PC-3 (cell line): ENCODE data around the gene EPS8L2. TPM values are rescaled to one million over a fixed set of nuclear protein-coding genes. Genes with fewer than 3 reads are reported as not detected.

Experiments
- ATAC-seq: fragments of 200-7000 bp; cut with Tn5 transposase; 2 replicates; pipeline ENCODE4 v1.9.1; 2020; ENCODE audit warnings: mild to moderate bottlenecking, moderate library complexity
- BruUV-seq: library from RNA; stranded (reverse); fragments of 400-500 nt; replicated peaks from 2 replicates; lab custom pipeline; 2021; lab: Mats Ljungman, UMichigan
- CTCF ChIA-PET: fragments of 300-600 bp; sonication (Branson Sonifier 250); formaldehyde crosslinking; loops from one replicate; lab custom pipeline; 2022; ENCODE audit warnings: antibody characterized with exemption; lab: Charles Lee
- POLR2A ChIA-PET: fragments of 300-600 bp; sonication (Branson Sonifier 250); formaldehyde crosslinking; loops from one replicate; lab custom pipeline; 2022; ENCODE audit warnings: antibody characterized with exemption; ENCODE audit not compliant: unreplicated experiment; lab: Charles Lee
- DNase-seq: peaks from one replicate; pipeline ENCODE4 v3.0.0-alpha.2; 2015
- H2AFZ ChIP-seq: fragments of 300-600 bp; sonication (generic); 2 replicates; pipeline ENCODE4 v1.6.0; 2016; ENCODE audit warnings: antibody characterized with exemption, low read length
- H3F3A ChIP-seq: fragments of 300-600 bp; sonication (generic); one replicate; pipeline ENCODE4 v1.6.0; 2017; ENCODE audit warnings: antibody characterized with exemption, low read length, control low read depth, mild to moderate bottlenecking; ENCODE audit not compliant: unreplicated experiment
- H3K27ac ChIP-seq: fragments of 300-600 bp; sonication (generic); 2 replicates; pipeline ENCODE4 v1.5.1; 2016; ENCODE audit warnings: mild to moderate bottlenecking, low read length
- H3K27me3 ChIP-seq: fragments of 300-600 bp; sonication (generic); 2 replicates; pipeline ENCODE4 v1.6.1; 2016; ENCODE audit warnings: low read length, mixed read lengths
- H3K36me3 ChIP-seq: fragments of 300-600 bp; sonication (generic); 2 replicates; pipeline ENCODE4 v1.6.1; 2016; ENCODE audit warnings: low read depth, mixed run types, low read length, mixed read lengths
- H3K4me1 ChIP-seq: fragments of 300-600 bp; sonication (generic); 2 replicates; pipeline ENCODE4 v1.5.1; 2016; ENCODE audit warnings: low read length; ENCODE audit not compliant: insufficient read depth
- H3K4me2 ChIP-seq: fragments of 300-600 bp; sonication (generic); 2 replicates; pipeline ENCODE4 v1.6.0; 2016; ENCODE audit warnings: low read length
- H3K4me3 ChIP-seq: fragments of 300-600 bp; sonication (generic); 2 replicates; pipeline ENCODE4 v1.5.1; 2016; ENCODE audit warnings: mild to moderate bottlenecking, low read length, mixed read lengths
- H3K79me2 ChIP-seq: fragments of 300-600 bp; sonication (generic); 2 replicates; pipeline ENCODE4 v1.6.1; 2017; ENCODE audit warnings: low read length, mixed read lengths
- H3K9ac ChIP-seq: fragments of 300-600 bp; sonication (generic); 2 replicates; pipeline ENCODE4 v1.6.0; 2016; ENCODE audit warnings: mild to moderate bottlenecking, low read length
- H3K9me2 ChIP-seq: fragments of 300-600 bp; sonication (generic); replicated peaks from 2 replicates; pipeline ENCODE4 v1.6.1; 2016; ENCODE audit warnings: mixed run types, low read length, mixed read lengths
- H3K9me3 ChIP-seq: fragments of 300-600 bp; sonication (generic); 2 replicates; pipeline ENCODE4 v1.6.1; 2016; ENCODE audit warnings: low read length, mixed read lengths
- H4K20me1 ChIP-seq: fragments of 300-600 bp; sonication (generic); 2 replicates; pipeline ENCODE4 v1.6.1; 2016; ENCODE audit warnings: low read length, mixed read lengths
- CTCF ChIP-seq: fragments of 300-600 bp; sonication (generic); conservative IDR thresholded peaks from 2 replicates; pipeline ENCODE4 v1.5.1; 2017; ENCODE audit warnings: antibody characterized with exemption, low read depth, mild to moderate bottlenecking, low read length
- EZH2 ChIP-seq: fragments of 300-600 bp; sonication (generic); IDR thresholded peaks from one replicate; pipeline ENCODE4 v1.6.1; 2017; ENCODE audit warnings: antibody characterized with exemption, mild to moderate bottlenecking, low read length; ENCODE audit not compliant: unreplicated experiment
- EZH2phosphoT487 ChIP-seq: fragments of 300-600 bp; sonication (generic); IDR thresholded peaks from 2 replicates; pipeline ENCODE4 v1.6.1; 2018; ENCODE audit warnings: mild to moderate bottlenecking, antibody characterized with exemption, low read length, borderline replicate concordance
- intact Hi-C: fragments of 100-400 bp; cut with micrococcal nuclease; formaldehyde crosslinking; loops from 2 replicates; pipeline ENCODE4 v1.9.0; 2023
- total RNA-seq: library from RNA; depleted of rRNA; stranded (reverse); fragments of >200 nt; gene quantifications from 2 replicates; pipeline ENCODE4 v1.2.3, GENCODE V29; 2014

EPS8L2 gene
- total RNA-seq, 1 experiment from 2014 or later: 127 TPM

- Histone ChIP-seq H4K20me1 (peaks cover 26% of the 10 kb centered on the region), H3K27ac (no peak overlapping the region), H3K36me3 (peaks cover 34% of the 10 kb centered on the region; the same call in 1 of the 2 replicates), H2AFZ (no peak overlapping the region), H3K9me3 (no peaks in the 10 kb centered on the region), H3K4me1 (peaks cover 17% of the 10 kb centered on the region), H3K79me2 (peaks cover 57% of the 10 kb centered on the region), H3K4me3 (no peak overlapping the region), H3K9ac (no peak overlapping the region), H3K9me2 (no peaks in the 10 kb centered on the region), H3K27me3 (no peaks in the 10 kb centered on the region), H3F3A (no peaks in the 10 kb centered on the region), H3K4me2 (no peak overlapping the region)
- CTCF ChIA-PET: no interaction called here
- no TSS peak for BruUV-seq
- POLR2A ChIA-PET: no interaction called here
- DNase-seq (no peak), ATAC-seq (no peak)
- TF ChIP-seq CTCF: no peak
- intact Hi-C loops: no loop called here
Observed at GRCh38 chr11:771617-772204, 65.7 kb downstream of the EPS8L2 start.

GRCh38 chr11:772429-773390 is 66.7 kb downstream of the EPS8L2 start:
- DNase-seq (no peak), ATAC-seq (no peak)
- TF ChIP-seq EZH2phosphoT487: no peak
- TF ChIP-seq EZH2: no peak
- TF ChIP-seq CTCF: no peak
- no TSS peak for BruUV-seq
- Histone ChIP-seq H3K4me1 (peaks cover 17% of the 10 kb centered on the region), H3K9me2 (no peaks in the 10 kb centered on the region), H3K4me3 (no peak overlapping the region), H3K9me3 (no peaks in the 10 kb centered on the region), H3K9ac (no peak overlapping the region), H3K4me2 (no peak overlapping the region), H3K36me3 (peaks cover 25% of the 10 kb centered on the region; the same call in 1 of the 2 replicates), H2AFZ (no peak overlapping the region), H3F3A (no peaks in the 10 kb centered on the region), H3K27ac (no peak overlapping the region), H3K79me2 (peaks cover 62% of the 10 kb centered on the region), H3K27me3 (no peaks in the 10 kb centered on the region), H4K20me1 (peaks cover 26% of the 10 kb centered on the region)
- ChIA-PET CTCF (no interaction called here), POLR2A (no interaction called here)
- intact Hi-C loops: no loop called here

- H4K20me1 ChIP-seq: peaks cover 26% of the 10 kb centered on the region
Observed at GRCh38 chr11:773425-773824, 67.4 kb downstream of the EPS8L2 start.

More at GRCh38 chr11:773425-773824, 67.4 kb downstream of the EPS8L2 start:
- Histone ChIP-seq H3K4me2 (no peak overlapping the region), H3K27me3 (no peaks in the 10 kb centered on the region), H3K9me2 (no peaks in the 10 kb centered on the region), H3K9me3 (no peaks in the 10 kb centered on the region), H3K36me3 (peaks cover 25% of the 10 kb centered on the region; the same call in 1 of the 2 replicates), H3K79me2 (peaks cover 69% of the 10 kb centered on the region), H3F3A (no peaks in the 10 kb centered on the region), H3K4me1 (peaks cover 21% of the 10 kb centered on the region), H3K9ac (no peak overlapping the region), H2AFZ (no peak overlapping the region), H3K4me3 (no peak overlapping the region), H3K27ac (no peak overlapping the region)
- CTCF ChIA-PET: no interaction called here
- TF ChIP-seq EZH2phosphoT487 (no peak), EZH2 (no peak), CTCF (no peak)
- ATAC-seq: no peak
- no peak for DNase-seq
- intact Hi-C loops: no loop called here
- POLR2A ChIA-PET: no interaction called here
- no TSS peak for BruUV-seq
